Measurements from ENCODE around the gene LRRC8C. TPM values are rescaled to one million over a fixed set of nuclear protein-coding genes. Genes with fewer than 3 reads are reported as not detected.

Gene LRRC8C
- total and polyA plus RNA-seq, 2 donors, result 5.5 to 6.6 TPM

GRCh38 chr1:89594096-89594740 lies 38.7 kb upstream of the LRRC8C start:
- Histone ChIP-seq H3K36me3 (ENCODE audit: control insufficient read depth in 2 of 2, insufficient read depth in 2 of 2, low read length in 1 of 2) (no peaks in the 10 kb centered on the region), H3K9me3 (ENCODE audit: control insufficient read depth in 2 of 2, insufficient read depth in 1 of 2, low read length in 1 of 2) (no peaks in the 10 kb centered on the region), H3K27me3 (ENCODE audit: control insufficient read depth in 2 of 2, insufficient read depth in 1 of 2, low read length in 1 of 2) (no peaks in the 10 kb centered on the region), H3K4me1 (ENCODE audit: control insufficient read depth in 2 of 2, insufficient read depth in 2 of 2, low read length in 2 of 2) (no peaks in the 10 kb centered on the region), H3K27ac (ENCODE audit: low read depth in 1 of 2, low read length in 1 of 2) (no peak overlapping the region), H3K4me3 (ENCODE audit: low read length in 2 of 2) (no peak overlapping the region)
- WGBS, result 100% methylated on average over 4 of the region's 4 CpGs
- no peak for DNase-seq (ENCODE audit: low read depth in 6 of 9, low spot score in 9 of 9)

DNA sequence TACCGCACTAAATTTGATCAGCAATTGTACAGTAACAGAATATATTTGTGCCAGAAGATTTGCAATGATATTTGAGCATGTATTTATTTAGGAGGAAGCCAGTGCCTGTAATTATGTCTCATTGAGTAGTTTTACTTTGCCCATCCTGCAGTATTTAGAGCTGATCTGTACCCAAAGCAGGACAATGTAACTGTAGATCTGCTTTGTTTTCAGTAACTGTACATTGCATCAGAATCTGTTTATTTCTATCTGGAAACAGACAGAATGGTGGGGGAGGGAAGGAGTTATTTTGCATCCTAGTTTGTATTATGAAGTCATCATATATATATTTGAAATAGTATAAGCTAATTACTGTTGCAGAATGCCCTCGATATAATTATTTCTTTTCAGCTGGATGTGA lies 36.2 kb upstream of the LRRC8C start:
- H3K27ac ChIP-seq (ENCODE audit: low read depth in 1 of 2, low read length in 1 of 2), result no peak overlapping the region
- H3K27me3 ChIP-seq (ENCODE audit: control insufficient read depth in 2 of 2, insufficient read depth in 1 of 2, low read length in 1 of 2), result no peaks in the 10 kb centered on the region
- no peaks in the 10 kb centered on the region for H3K36me3 ChIP-seq (ENCODE audit: control insufficient read depth in 2 of 2, insufficient read depth in 2 of 2, low read length in 1 of 2)
- 98% methylated on average over 2 of the region's 2 CpGs for WGBS
- no peak overlapping the region for H3K4me3 ChIP-seq (ENCODE audit: low read length in 2 of 2)
- H3K4me1 ChIP-seq (ENCODE audit: control insufficient read depth in 2 of 2, insufficient read depth in 2 of 2, low read length in 2 of 2), result no peaks in the 10 kb centered on the region
- no peaks in the 10 kb centered on the region for H3K9me3 ChIP-seq (ENCODE audit: control insufficient read depth in 2 of 2, insufficient read depth in 1 of 2, low read length in 1 of 2)
- DNase-seq (ENCODE audit: low read depth in 6 of 9, low spot score in 9 of 9), result no peak

DNA sequence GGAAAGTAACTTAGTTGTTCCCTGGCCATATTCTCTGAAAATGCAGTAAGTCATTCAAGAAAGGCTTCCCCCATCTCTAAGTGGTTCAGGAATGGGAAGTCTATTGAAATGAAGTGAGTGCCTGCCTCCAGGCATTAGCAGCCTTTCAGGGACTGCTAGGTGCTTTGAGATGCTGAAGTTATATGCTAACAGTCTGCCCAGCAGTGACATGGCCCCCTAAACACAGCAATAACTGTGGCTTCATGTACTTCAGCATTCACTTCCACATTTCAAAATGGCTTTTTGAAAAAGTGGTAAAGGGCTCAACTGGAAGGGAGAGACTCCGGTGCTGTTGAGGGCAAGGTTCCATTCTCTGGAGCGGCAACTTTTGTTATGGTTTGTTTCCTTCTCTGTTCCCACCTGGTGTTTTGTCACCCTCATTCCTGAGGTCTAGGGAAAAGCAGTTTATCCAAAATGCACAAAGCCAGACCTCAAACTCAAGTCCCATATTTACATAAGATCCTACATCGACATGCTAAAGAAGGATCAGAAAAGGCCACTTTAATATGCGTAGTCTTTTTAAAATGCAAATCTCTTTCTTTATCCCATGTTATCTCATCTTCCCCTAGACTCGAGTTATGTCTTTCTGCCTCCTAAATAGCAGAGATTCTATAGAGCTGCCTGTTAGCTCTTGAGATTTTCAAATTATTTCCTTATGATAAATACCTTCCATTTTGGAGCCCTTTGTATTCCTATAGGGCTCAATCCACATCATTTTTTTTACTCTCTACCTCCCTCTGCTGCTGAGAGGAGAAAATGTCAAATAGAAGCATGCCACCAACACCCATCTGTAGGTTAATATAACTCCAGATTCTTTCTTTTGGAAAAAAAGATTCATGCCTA lies 34.2 kb upstream of the LRRC8C start:
- WGBS, result 85% methylated on average over 5 of the region's 5 CpGs
- DNase-seq (ENCODE audit: low read depth in 6 of 9, low spot score in 9 of 9), result peak in 2 of 9 donors; percentile 40 to 52

GRCh38 chr1:89599332-89599630 lies 33.6 kb upstream of the LRRC8C start:
- no peak overlapping the region for H3K27ac ChIP-seq (ENCODE audit: low read depth in 1 of 2, low read length in 1 of 2)
- no peak overlapping the region for H3K4me3 ChIP-seq (ENCODE audit: low read length in 2 of 2)
- H3K36me3 ChIP-seq (ENCODE audit: control insufficient read depth in 2 of 2, insufficient read depth in 2 of 2, low read length in 1 of 2), result no peaks in the 10 kb centered on the region
- no peaks in the 10 kb centered on the region for H3K9me3 ChIP-seq (ENCODE audit: control insufficient read depth in 2 of 2, insufficient read depth in 1 of 2, low read length in 1 of 2)
- H3K4me1 ChIP-seq (ENCODE audit: control insufficient read depth in 2 of 2, insufficient read depth in 2 of 2, low read length in 2 of 2), result peaks cover 0 to 2% of the 10 kb centered on the region in 2 donors
- WGBS, result 98% methylated on average over 2 of the region's 2 CpGs
- no peaks in the 10 kb centered on the region for H3K27me3 ChIP-seq (ENCODE audit: control insufficient read depth in 2 of 2, insufficient read depth in 1 of 2, low read length in 1 of 2)
- no peak for DNase-seq (ENCODE audit: low read depth in 6 of 9, low spot score in 9 of 9)

More for the DNA sequence above, 34.2 kb upstream of the LRRC8C start:
- Histone ChIP-seq H3K4me3 (ENCODE audit: low read length in 2 of 2) (no peak overlapping the region), H3K36me3 (ENCODE audit: control insufficient read depth in 2 of 2, insufficient read depth in 2 of 2, low read length in 1 of 2) (no peaks in the 10 kb centered on the region), H3K9me3 (ENCODE audit: control insufficient read depth in 2 of 2, insufficient read depth in 1 of 2, low read length in 1 of 2) (no peaks in the 10 kb centered on the region), H3K27me3 (ENCODE audit: control insufficient read depth in 2 of 2, insufficient read depth in 1 of 2, low read length in 1 of 2) (no peaks in the 10 kb centered on the region), H3K4me1 (ENCODE audit: control insufficient read depth in 2 of 2, insufficient read depth in 2 of 2, low read length in 2 of 2) (peaks cover 0 to 2% of the 10 kb centered on the region in 2 donors), H3K27ac (ENCODE audit: low read depth in 1 of 2, low read length in 1 of 2) (no peak overlapping the region)

GRCh38 chr1:89600451-89601224 lies 32.3 kb upstream of the LRRC8C start:
- Histone ChIP-seq H3K4me1 (ENCODE audit: control insufficient read depth in 2 of 2, insufficient read depth in 2 of 2, low read length in 2 of 2) (peaks cover 0 to 6% of the 10 kb centered on the region in 2 donors), H3K4me3 (ENCODE audit: low read length in 2 of 2) (no peak overlapping the region), H3K27ac (ENCODE audit: low read depth in 1 of 2, low read length in 1 of 2) (no peak overlapping the region), H3K27me3 (ENCODE audit: control insufficient read depth in 2 of 2, insufficient read depth in 1 of 2, low read length in 1 of 2) (no peaks in the 10 kb centered on the region), H3K9me3 (ENCODE audit: control insufficient read depth in 2 of 2, insufficient read depth in 1 of 2, low read length in 1 of 2) (no peaks in the 10 kb centered on the region), H3K36me3 (ENCODE audit: control insufficient read depth in 2 of 2, insufficient read depth in 2 of 2, low read length in 1 of 2) (no peaks in the 10 kb centered on the region)
- DNase-seq (ENCODE audit: low read depth in 6 of 9, low spot score in 9 of 9), result no peak
- WGBS, result 96% methylated on average over 3 of the region's 3 CpGs

DNA sequence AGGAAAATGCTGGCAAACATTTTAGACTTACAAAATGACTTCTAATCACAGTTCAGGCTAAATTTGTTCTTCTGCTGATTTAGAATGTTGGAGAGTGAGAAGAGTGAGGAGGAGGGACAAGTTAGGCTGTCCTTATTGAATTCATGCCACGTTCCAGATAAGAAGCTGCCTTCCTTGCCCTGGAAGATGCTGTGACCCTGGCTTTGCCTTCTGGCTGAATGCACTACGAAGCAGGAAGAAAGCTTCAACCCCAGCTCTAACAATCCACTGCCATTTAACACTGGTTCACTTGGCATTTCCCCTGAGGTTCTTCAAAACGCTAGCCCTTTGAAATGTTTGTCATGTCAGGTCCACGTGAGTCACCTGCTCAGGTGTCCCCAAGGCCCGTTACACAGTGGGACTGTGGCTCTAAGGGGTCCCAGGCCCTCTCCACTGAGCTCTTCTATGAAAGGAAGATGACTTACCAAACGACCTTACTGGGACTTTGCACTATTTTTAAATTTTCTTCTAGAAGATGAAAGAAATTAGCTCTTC lies 30.0 kb upstream of the LRRC8C start:
- WGBS, result 89% methylated on average over 6 of the region's 6 CpGs
- H3K4me1 ChIP-seq (ENCODE audit: control insufficient read depth in 2 of 2, insufficient read depth in 2 of 2, low read length in 2 of 2), result peaks cover 0 to 13% of the 10 kb centered on the region in 2 donors
- H3K27ac ChIP-seq (ENCODE audit: low read depth in 1 of 2, low read length in 1 of 2), result no peak overlapping the region
- H3K9me3 ChIP-seq (ENCODE audit: control insufficient read depth in 2 of 2, insufficient read depth in 1 of 2, low read length in 1 of 2), result peaks cover 0 to 3% of the 10 kb centered on the region in 2 donors
- H3K36me3 ChIP-seq (ENCODE audit: control insufficient read depth in 2 of 2, insufficient read depth in 2 of 2, low read length in 1 of 2), result no peaks in the 10 kb centered on the region
- no peaks in the 10 kb centered on the region for H3K27me3 ChIP-seq (ENCODE audit: control insufficient read depth in 2 of 2, insufficient read depth in 1 of 2, low read length in 1 of 2)
- H3K4me3 ChIP-seq (ENCODE audit: low read length in 2 of 2), result no peak overlapping the region
- no peak for DNase-seq (ENCODE audit: low read depth in 6 of 9, low spot score in 9 of 9)

DNA sequence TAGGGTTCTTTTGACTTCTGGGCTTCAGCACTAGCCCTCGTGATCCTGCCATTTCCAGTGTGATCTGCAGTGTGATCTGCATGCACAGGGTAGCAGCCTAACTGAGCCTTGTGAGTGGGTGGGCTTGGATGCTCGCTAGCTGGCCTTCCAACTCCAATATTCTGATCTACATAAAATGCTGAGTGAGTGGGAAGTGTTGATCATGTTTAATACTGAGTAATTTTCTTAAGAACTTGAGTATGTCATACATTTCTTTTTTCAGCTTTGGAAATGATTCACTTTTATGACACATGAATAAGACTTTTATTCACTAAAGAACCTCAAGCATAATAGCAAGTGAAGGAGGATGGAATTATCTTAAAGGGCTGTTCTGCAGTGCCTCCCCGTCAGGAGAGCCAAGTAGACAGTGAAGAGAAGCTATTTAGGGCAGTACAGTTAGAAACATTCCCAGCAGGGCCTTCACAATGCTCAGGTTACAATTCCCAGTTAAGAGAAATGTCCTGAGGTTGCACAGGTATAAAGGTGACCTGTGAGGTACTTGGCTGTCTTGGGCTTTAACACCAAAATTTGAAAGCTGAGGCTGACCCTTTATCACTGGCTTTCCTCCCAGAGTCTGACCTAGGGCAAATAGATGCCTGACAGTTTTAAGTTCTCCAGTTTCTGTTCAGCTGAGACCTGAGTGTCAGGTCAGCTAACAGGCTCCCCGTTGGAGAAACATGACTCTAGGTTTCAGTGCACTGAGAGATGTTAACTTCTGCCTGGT lies 29.1 kb upstream of the LRRC8C start:
- Histone ChIP-seq H3K36me3 (ENCODE audit: control insufficient read depth in 2 of 2, insufficient read depth in 2 of 2, low read length in 1 of 2) (no peaks in the 10 kb centered on the region), H3K4me1 (ENCODE audit: control insufficient read depth in 2 of 2, insufficient read depth in 2 of 2, low read length in 2 of 2) (peaks cover 0 to 15% of the 10 kb centered on the region in 2 donors), H3K27ac (ENCODE audit: low read depth in 1 of 2, low read length in 1 of 2) (no peak overlapping the region), H3K9me3 (ENCODE audit: control insufficient read depth in 2 of 2, insufficient read depth in 1 of 2, low read length in 1 of 2) (peaks cover 0 to 3% of the 10 kb centered on the region in 2 donors), H3K4me3 (ENCODE audit: low read length in 2 of 2) (no peak overlapping the region), H3K27me3 (ENCODE audit: control insufficient read depth in 2 of 2, insufficient read depth in 1 of 2, low read length in 1 of 2) (no peaks in the 10 kb centered on the region)
- WGBS, result 92% methylated on average over 4 of the region's 4 CpGs
- DNase-seq (ENCODE audit: low read depth in 6 of 9, low spot score in 9 of 9), result no peak

GRCh38 chr1:89604414-89604735 lies 28.5 kb upstream of the LRRC8C start:
- Histone ChIP-seq H3K27ac (ENCODE audit: low read depth in 1 of 2, low read length in 1 of 2) (no peak overlapping the region), H3K9me3 (ENCODE audit: control insufficient read depth in 2 of 2, insufficient read depth in 1 of 2, low read length in 1 of 2) (peaks cover 0 to 3% of the 10 kb centered on the region in 2 donors), H3K4me3 (ENCODE audit: low read length in 2 of 2) (no peak overlapping the region), H3K36me3 (ENCODE audit: control insufficient read depth in 2 of 2, insufficient read depth in 2 of 2, low read length in 1 of 2) (no peaks in the 10 kb centered on the region), H3K4me1 (ENCODE audit: control insufficient read depth in 2 of 2, insufficient read depth in 2 of 2, low read length in 2 of 2) (peaks cover 0 to 16% of the 10 kb centered on the region in 2 donors), H3K27me3 (ENCODE audit: control insufficient read depth in 2 of 2, insufficient read depth in 1 of 2, low read length in 1 of 2) (no peaks in the 10 kb centered on the region)
- no peak for DNase-seq (ENCODE audit: low read depth in 6 of 9, low spot score in 9 of 9)
- 95% methylated on average over 3 of the region's 3 CpGs for WGBS

Measured in thymus (tissue), 11 donors.